Keratinocyte (primary cell): ENCODE data around the gene NMNAT2. TPM values are rescaled to one million over a fixed set of nuclear protein-coding genes. Genes with fewer than 3 reads are reported as not detected.

Experiments
- DNase-seq: peaks from one replicate; pipeline ENCODE4 v3.0.0-alpha.2; 2011; ENCODE audit warnings: low read depth, missing footprints, low spot score
- FAIRE-seq: peaks from 2 replicates; lab custom pipeline; 2011; peaks lifted over from hg19 to GRCh38; lab: Jason Lieb, UNC
- H2AFZ ChIP-seq: 2 replicates; pipeline ENCODE4 v1.6.0; 2012; ENCODE audit warnings: low read length, control low read depth, inconsistent platforms; ENCODE audit not compliant: control insufficient read depth
- H3K27ac ChIP-seq: 2 replicates; pipeline ENCODE4 v1.5.1; 2011; ENCODE audit warnings: low read length; ENCODE audit not compliant: control insufficient read depth, insufficient read depth
- H3K27me3 ChIP-seq: 3 replicates; pipeline ENCODE4 v1.6.0; 2011; ENCODE audit warnings: low read length; ENCODE audit not compliant: control insufficient read depth, insufficient read depth; ENCODE audit errors: extremely low read depth
- H3K36me3 ChIP-seq, 2 experiments: 2 replicates in 1 of 2; 3 replicates in 1 of 2; pipeline ENCODE4 v1.5.1; 2011; ENCODE audit warnings: low read length in 2 of 2, mild to moderate bottlenecking in 1 of 2; ENCODE audit not compliant: control insufficient read depth in 2 of 2, insufficient read depth in 2 of 2; ENCODE audit errors: extremely low read depth in 1 of 2
- H3K4me1 ChIP-seq: 3 replicates; pipeline ENCODE4 v1.5.1; 2011; ENCODE audit warnings: low read length; ENCODE audit not compliant: control insufficient read depth, insufficient read depth; ENCODE audit errors: extremely low read depth
- H3K4me2 ChIP-seq: 3 replicates; pipeline ENCODE4 v1.6.0; 2011; ENCODE audit warnings: low read depth, low read length; ENCODE audit not compliant: control insufficient read depth, insufficient read depth; ENCODE audit errors: extremely low read depth
- H3K4me3 ChIP-seq, 3 experiments: fragments of 200-600 bp in 1 of 3; sonication (generic) in 1 of 3; 2 replicates in 2 of 3; 3 replicates in 1 of 3; pipeline ENCODE4 v1.5.1; 2011 to 2016; ENCODE audit warnings: low read length in 3 of 3, mild to moderate bottlenecking in 3 of 3, control low read depth in 2 of 3, inconsistent platforms in 1 of 3, low read depth in 1 of 3, mixed read lengths in 1 of 3, mixed run types in 1 of 3, moderate library complexity in 1 of 3; ENCODE audit not compliant: control insufficient read depth in 2 of 3, insufficient read depth in 2 of 3; ENCODE audit errors: extremely low read depth in 1 of 3
- H3K79me2 ChIP-seq: 2 replicates; pipeline ENCODE4 v1.6.0; 2012; ENCODE audit warnings: low read length; ENCODE audit not compliant: control insufficient read depth, insufficient read depth
- H3K9ac ChIP-seq: 3 replicates; pipeline ENCODE4 v1.6.0; 2011; ENCODE audit warnings: low read length; ENCODE audit not compliant: control insufficient read depth, insufficient read depth; ENCODE audit errors: extremely low read depth
- H3K9me1 ChIP-seq: 3 replicates; pipeline ENCODE4 v1.6.0; 2011; ENCODE audit warnings: low read length; ENCODE audit not compliant: control insufficient read depth, insufficient read depth; ENCODE audit errors: extremely low read depth
- H3K9me3 ChIP-seq: 2 replicates; pipeline ENCODE4 v1.5.1; 2012; ENCODE audit warnings: low read depth, low read length; ENCODE audit not compliant: control insufficient read depth
- H4K20me1 ChIP-seq: 3 replicates; pipeline ENCODE4 v1.6.0; 2011; ENCODE audit warnings: low read length; ENCODE audit not compliant: control insufficient read depth, insufficient read depth; ENCODE audit errors: extremely low read depth
- EZH2 ChIP-seq: IDR thresholded peaks from one replicate; pipeline ENCODE4 v1.6.1; 2012; ENCODE audit warnings: inconsistent platforms, mild to moderate bottlenecking, low read length, moderate library complexity
- dilution Hi-C: fragments of 300-500 bp; cut with MboI; formaldehyde crosslinking; loops from one replicate; pipeline ENCODE4 v1.7.0; 2020; ENCODE audit warnings: low sequenced_read_pairs; ENCODE audit not compliant: extremely low pct_ligation_motif_present
- polyA plus RNA-seq, 5 experiments: library from polyadenylated mRNA; depleted of rRNA in 3 of 5; stranded (reverse) in 3 of 5; stranded (forward) in 1 of 5; unstranded in 1 of 5; fragments of >200 nt; gene quantifications; 1 replicate in 1 of 5; 2 replicates in 3 of 5; 3 replicates in 1 of 5; pipeline versions ENCODE4 v1.2.1 to v1.2.3, GENCODE V29; 2011 to 2012; ENCODE audit warnings: missing spikeins in 2 of 5, low read depth in 1 of 5, low replicate concordance in 1 of 5
- TF ChIP-seq, protein P1 (sequence below), 3 experiments: IDR thresholded peaks in 1 of 3; conservative IDR thresholded peaks in 1 of 3; optimal IDR thresholded peaks in 1 of 3; 2 replicates in 2 of 3; 3 replicates in 1 of 3; pipeline versions ENCODE3 to v1.5.1; 2011; ENCODE audit warnings: low read length in 3 of 3, mild to moderate bottlenecking in 3 of 3, moderate library complexity in 2 of 3, control low read depth in 1 of 3, inconsistent platforms in 1 of 3; ENCODE audit not compliant: insufficient read depth in 2 of 3; ENCODE audit errors: extremely low read depth in 1 of 3

Gene NMNAT2
- polyA plus RNA-seq, 1 donor (not counting 4 experiments of a cell fraction or from before 2014, with no cell fraction given), result 0.72 TPM

DNA sequence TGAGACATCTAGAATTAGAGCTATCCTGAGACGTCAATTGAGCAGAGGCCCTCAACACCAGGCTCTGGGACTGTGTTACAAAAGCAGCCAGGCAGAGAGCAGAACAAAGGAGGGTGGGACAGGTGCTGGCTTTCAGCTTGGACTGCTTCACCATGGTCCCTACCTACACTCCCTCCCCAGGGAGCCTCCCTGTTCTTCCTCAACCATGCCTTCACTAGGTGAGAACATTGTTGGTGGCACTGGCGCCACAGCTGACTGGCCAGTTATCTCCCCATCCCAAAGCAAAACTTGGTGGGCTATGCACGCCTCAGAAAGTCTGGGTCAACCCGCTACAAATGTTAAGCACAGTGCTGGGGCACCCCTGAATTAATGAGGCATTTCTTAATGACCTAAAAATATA lies 87.8 kb downstream of the NMNAT2 start:
- Histone ChIP-seq H2AFZ (no peak overlapping the region), H3K4me1 (no peaks in the 10 kb centered on the region), H3K9me3 (no peaks in the 10 kb centered on the region), H3K27ac (no peak overlapping the region), H3K36me3 (no peaks in the 10 kb centered on the region), H3K9me1 (no peaks in the 10 kb centered on the region), H3K4me3 (no peak overlapping the region), H3K79me2 (no peaks in the 10 kb centered on the region), H3K27me3 (peaks cover 29% of the 10 kb centered on the region), H3K9ac (no peak overlapping the region), H4K20me1 (no peaks in the 10 kb centered on the region), H3K4me2 (no peak overlapping the region)
- FAIRE-seq (no peak), DNase-seq (no peak)
- dilution Hi-C loops, result no loop called here
- TF ChIP-seq, protein P1, sequence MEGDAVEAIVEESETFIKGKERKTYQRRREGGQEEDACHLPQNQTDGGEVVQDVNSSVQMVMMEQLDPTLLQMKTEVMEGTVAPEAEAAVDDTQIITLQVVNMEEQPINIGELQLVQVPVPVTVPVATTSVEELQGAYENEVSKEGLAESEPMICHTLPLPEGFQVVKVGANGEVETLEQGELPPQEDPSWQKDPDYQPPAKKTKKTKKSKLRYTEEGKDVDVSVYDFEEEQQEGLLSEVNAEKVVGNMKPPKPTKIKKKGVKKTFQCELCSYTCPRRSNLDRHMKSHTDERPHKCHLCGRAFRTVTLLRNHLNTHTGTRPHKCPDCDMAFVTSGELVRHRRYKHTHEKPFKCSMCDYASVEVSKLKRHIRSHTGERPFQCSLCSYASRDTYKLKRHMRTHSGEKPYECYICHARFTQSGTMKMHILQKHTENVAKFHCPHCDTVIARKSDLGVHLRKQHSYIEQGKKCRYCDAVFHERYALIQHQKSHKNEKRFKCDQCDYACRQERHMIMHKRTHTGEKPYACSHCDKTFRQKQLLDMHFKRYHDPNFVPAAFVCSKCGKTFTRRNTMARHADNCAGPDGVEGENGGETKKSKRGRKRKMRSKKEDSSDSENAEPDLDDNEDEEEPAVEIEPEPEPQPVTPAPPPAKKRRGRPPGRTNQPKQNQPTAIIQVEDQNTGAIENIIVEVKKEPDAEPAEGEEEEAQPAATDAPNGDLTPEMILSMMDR (optimal IDR thresholded peaks at IDR 0.05 in 1 of 3, IDR thresholded peaks at IDR 0.05 in 1 of 3, conservative IDR thresholded peaks at IDR 0.05 in 1 of 3; ENCODE audit: extremely low read depth in 1 of 3, insufficient read depth in 2 of 3, low read length in 3 of 3), result no peak
- no peak for TF ChIP-seq EZH2

DNA sequence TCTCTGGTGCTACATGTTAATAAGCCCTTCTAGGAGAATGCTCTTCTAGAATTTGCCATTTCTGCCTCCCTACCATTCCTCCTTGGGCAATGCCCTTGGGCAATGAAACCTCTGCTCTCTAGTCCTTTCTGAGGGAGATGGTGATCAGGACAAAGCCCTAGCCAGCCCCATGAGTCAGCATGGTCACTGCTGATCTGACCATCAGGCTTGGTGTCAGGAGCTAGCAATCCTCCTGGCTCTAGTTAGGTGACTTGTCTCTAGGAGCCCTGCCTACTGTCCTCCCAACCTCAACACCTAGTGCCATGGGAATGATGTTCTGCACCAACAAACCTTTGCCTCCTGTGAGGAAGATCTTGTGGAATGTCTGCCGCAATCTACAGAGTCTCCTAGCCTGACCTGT lies 89.8 kb downstream of the NMNAT2 start:
- Histone ChIP-seq H3K36me3 (no peaks in the 10 kb centered on the region), H3K4me2 (no peak overlapping the region), H3K9me1 (no peaks in the 10 kb centered on the region), H3K4me3 (no peak overlapping the region), H3K4me1 (no peaks in the 10 kb centered on the region), H2AFZ (no peak overlapping the region), H3K9ac (no peak overlapping the region), H4K20me1 (no peaks in the 10 kb centered on the region), H3K27ac (no peak overlapping the region), H3K79me2 (no peaks in the 10 kb centered on the region), H3K9me3 (no peaks in the 10 kb centered on the region), H3K27me3 (peaks cover 29% of the 10 kb centered on the region)
- dilution Hi-C loops, result no loop called here
- no peak for TF ChIP-seq EZH2
- TF ChIP-seq, protein P1 (optimal IDR thresholded peaks at IDR 0.05 in 1 of 3, IDR thresholded peaks at IDR 0.05 in 1 of 3, conservative IDR thresholded peaks at IDR 0.05 in 1 of 3; ENCODE audit: extremely low read depth in 1 of 3, insufficient read depth in 2 of 3, low read length in 3 of 3), result no peak
- no peak for FAIRE-seq
- no peak for DNase-seq
